NCI-H1092 treated with DMSO at 0.1 percent for 48 hours (cell line): ENCODE data around the gene IDH3B.
"Not testable (repeated sequence)": the region's sequence is repeated elsewhere in the genome, so short reads cannot be mapped to it uniquely, and the experiment has no call there.

Source experiments
- DNase-seq: peaks from one replicate; lab custom pipeline; 2025; lab: John Stamatoyannopoulos, UW

Gene IDH3B

DNA sequence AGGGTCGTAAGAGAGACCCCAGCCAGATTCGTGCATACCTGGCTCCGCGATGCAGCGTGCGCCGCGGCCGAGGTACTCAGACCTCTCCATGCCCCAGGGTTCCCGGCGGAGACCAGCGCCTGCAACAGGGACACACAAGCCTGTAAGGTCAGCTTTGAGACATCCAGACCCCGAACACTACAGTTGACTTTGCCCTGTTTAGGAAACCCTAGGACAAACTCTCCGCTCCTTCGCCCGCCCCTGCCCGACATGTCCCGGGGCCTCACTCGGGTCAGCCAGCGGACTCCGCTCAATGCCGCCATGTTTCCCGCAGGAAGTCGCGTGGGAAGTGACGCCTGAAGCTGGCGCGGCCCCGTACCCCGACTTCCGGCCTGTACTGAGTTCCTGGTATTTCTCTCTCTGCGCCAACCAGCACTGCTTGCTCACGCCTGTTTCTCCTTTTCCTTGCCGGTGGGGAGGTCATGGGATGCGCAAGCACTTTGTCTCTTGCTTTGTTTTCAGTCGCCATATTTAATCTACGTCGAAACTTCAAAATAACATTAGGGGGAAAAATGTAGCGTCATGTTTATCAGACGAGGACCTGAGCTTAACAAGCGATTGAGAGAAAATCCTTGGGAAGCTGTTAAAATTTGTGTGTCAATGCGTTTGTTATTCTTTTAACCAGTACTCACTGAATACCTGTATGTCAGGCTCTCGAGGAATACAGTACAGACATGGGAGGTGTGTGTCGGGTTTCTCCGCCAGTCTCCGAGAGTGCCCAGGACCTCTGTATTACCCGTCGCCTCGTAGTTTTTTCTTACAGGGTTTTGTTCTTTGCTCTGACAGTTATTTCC, at the start of gene IDH3B:
TSS of gene IDH3B (minus strand) at position 330 of the 833 bp plus-strand sequence. CDS start at position 302, 28 bp downstream.
- peak; percentile 92 for DNase-seq

DNA sequence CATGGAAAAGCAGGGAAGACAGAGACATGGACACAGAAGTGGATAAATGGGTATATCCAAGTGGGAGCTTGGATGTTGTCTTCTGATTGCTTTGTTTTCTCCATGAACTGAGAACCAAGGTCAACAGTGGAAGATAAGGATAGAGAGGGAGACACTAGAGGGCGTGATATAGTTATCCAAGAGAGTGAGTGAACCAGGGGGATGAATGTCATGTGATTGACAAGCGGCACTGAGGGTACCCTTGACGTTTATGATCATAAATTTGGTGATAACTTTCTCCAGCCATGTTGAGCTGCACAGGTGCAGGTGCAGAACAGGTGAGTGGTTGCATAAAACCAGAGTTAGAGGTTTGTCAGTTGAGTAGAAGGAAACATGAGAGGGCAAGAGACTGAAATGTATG, 49.3 kb upstream of the IDH3B start:
- DNase-seq = no peak

DNA sequence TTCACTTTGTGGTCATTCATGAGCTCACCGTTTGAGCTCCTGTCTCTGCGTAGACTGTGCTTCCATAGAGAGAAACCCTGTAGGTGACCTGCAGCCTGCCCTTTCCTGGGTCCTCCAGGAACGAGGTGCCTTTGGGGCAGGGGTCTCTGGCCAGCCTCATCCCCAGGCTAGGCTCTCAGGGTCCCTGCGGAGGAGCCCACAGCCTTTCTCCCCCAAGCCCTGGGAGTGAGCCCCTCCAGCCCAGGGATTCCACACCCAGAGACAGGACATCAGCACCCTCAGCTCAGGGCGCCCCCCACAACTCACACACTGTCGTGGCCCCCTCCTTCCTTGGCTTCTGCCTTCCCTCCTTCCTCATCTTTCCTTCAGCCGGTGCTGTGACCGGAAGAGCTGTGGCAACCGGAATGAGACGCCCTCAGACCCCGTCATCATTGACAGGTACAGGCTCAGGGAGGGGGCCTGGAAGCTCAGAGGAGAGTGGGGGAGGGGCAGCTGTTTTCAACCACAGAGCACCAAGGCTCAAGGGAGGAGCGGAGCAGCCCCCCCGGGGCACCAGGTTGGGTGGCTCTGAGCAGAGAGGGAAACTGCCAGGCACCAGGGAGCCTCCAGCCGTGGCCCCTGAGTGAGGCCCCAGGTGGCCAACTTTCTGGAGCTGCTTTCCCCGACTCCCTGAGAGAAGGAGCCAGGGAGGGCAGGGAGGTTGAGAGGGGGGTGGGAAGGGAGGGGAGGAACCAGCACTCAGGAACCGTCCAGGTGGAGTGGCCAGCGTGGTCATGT, 45.4 kb upstream of the IDH3B start:
- no peak for DNase-seq

DNA sequence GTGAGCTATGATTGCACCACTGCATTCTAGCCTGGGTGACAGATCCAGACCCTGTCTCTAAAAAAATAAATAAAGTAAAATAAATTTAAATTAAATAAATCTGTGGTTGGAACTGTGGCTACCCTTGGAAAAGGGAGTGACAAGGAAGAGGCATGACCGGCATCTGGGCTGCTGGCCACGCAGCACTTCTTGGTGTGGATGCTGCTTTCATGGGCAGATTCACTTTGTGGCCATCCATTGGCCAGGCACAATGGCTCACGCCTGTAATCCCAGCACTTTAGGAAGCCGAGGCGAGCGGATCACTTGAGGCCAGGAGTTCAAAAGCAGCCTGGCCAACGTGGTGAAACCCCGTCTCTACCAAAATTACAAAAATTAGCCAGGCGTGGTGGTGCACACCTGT, 44.6 kb upstream of the IDH3B start:
- DNase-seq = no peak

DNA sequence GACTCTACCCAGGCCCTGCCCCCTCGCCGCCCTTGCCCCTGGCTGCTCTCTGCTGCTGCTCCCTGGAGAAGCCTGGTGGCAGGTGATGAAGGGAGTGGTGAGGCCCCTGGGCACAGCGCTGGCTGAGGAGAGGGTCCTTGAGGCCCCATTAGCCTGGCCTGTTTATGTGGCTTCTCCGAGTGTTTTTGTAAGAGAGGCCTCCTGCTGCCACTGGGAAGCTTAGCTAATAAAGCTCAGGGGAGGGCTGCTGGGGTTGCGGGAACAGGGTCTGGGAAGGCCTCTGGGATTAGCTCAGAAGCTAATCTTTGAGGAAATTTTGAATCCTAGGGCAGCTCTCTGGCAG, 44.0 kb upstream of the IDH3B start:
- peak; percentile 78 for DNase-seq

DNA sequence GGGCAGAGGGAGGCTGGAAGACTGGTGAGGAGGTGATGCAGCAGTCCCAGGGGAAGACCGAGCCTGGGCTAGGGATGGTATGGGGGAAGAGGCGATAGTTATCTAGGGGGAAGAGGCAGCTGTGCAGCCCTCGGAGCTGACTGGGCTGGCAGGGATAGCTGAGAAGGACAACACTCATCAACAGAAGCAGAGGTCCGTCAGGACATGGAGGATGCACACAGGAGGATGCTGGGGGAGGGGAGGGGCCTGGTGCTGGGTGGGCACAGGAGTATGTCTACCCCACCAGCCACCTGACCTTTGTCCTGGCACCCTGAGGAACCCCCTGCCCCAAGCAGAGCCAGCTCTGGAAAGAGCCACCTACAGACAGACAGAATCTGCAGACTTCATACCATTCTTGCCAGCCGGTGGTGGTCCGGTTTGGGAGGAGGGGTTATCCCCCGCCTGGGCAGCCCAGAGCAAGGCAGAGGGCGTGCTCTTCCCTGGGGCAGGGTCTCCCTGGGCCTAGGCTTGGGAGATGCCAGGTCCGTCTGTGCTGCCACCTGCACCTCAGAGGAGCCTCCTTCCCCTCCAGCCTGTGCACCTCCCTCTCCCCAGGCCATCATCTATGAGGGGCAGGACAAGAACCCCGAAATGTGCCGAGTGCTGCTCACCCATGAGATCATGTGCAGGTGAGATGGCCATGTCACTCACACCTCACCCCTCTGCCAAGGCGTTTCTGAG, 43.5 kb upstream of the IDH3B start:
- peak; percentile 8 for DNase-seq

DNA sequence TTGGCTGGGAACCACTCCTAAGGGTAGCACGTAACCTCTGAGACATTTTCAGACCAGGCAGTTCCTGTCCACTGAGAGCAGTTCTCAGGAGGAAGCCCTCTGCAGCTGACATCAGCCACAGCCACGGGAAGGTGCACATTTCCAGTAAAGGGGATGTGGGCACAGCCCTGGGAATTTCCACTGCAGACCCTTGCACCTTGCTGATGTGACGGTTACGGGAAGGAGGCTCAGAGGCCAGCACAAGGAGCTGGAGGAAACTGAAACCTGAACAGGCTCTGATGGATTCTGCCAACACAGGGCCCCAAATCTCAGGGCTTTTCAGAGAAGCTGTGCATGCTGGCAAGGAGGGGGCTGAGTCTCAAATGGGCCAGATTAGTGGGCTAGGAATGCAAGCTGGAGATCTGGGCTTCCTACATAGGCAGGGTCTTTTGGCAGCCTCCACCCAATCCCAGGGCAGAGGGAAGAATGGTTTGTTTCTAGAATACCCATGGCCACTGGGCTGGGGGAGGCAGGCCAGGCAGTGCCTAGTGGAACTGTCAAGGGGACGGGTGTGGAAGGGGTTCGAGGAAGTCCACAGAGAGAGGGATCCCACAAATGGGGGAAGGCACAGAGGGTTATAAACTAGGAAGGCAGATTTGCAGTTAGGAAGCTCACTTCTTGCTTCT, 42.8 kb upstream of the IDH3B start:
- no peak for DNase-seq

DNA sequence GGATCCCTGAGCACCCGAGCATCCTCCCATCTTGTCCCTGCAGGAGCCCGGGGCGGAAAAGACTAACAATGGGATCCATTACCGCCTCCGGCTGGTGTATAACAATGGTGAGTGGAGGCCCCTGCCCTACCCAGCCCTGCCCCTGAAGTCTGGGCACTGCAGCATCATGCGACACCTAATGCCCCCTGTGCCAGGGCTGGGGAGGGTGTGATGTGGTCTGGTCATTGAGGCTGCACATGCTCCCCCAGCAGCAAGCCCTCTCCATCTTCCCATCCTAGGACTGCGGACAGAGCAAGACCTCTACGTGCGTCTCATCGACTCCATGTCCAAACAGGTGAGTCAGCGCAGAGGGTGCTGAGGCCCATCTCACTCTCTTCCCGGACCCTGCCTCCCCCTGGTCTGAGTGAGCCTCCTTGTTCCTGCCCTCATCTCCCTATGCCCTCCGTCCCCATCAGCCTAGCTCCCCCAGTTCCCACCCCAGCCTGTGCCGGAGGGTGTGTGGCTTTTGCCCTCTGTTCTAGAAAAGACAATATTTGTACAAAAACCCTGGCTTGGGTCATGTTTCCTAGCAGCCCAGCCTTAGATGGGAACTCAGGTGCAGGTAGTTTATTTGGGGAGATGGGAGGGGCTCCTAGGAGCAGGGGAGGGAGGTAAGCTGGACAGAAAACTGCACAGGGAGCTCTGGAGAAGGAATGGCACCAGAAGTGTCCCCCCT, 42.1 kb upstream of the IDH3B start:
- no peak for DNase-seq

DNA sequence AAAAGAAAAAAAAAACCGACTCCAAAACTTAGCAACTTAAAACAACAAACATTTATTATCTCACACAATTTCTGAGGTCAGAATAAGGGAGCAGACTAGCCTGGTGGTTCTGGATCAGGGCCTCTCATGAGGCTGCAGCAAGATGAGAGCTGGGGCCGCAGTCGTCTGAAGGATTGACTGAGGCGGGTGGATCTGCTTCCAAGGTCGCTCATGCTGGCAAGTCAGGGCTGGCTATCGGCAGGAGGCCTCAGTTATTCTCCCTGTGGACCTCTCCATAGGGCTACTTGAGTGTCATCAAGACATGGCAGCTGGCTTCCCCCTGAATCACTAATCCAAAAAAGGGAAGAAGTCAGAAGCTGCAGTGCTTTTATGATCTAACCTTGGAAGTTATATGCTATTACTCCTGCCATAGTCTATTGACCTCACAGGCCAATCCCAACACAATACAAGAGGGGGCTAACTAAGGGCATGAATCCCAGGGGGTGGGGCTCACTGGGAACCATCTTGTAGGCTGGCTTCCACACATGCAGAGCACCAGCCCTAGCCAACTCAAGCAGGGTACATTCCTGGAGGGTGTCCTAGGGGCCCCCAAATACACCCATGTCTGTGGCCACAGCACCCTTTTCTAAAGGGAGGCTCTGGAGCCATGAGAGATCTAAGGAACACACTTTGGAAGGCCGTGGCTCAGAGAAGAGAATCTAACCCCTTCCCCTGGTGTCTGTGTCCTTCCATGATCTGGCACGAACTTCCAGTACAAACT, 39.9 kb upstream of the IDH3B start:
- DNase-seq = no peak

DNA sequence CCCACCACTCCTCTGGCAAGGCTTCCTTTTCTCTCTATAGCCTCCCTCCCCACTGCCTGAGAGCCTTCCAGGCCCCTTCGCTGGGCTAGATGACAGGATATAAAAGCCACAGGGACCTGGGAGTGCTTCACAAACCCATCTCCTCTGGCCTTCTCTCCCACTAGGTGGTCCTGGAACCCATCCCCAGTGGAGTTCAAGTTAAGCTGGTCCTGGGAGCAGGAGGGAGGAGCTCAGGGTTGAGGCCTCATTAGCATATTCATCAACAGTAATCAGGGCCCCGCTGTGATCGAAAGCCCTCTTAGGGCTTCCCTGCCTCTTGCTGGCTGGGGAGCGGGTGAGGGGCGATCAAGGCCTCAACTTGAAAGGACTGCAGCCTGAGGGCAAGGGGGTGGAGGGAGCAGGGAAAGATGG, 37.7 kb upstream of the IDH3B start:
- no peak for DNase-seq

DNA sequence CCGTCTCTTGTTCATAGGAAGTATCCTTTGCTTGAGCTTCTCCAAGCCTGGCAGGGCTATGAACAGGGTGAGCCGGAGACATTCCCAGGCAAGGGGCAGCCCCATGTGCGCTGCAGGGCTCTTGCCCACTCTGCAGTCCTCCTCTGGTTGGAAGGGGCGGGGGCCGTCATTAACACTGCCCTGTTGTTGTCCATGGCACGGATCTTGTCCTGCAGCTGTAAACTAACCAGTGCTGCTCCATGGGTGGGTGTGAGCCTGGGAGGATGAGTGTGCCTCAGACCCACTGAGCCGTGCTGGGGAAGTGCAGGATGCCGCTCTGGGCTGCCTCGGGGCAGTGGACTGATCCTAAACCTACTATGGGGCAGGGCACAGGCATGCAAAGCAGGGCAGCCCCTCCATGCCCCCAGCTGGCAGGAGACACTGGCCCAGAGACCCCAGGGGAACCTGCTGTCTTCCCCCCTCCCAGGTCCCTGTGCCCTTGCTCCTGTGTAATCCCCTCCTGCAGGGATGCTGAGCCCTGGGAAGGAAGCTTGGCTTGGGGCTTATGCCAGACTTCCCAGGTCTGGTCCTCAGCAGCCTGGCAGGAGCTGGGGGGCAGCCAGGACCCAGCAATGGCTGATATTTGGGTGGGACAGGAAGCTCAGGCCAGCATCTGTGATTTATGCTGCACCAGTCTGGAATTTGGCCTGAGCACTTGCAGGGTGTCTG, 37.1 kb upstream of the IDH3B start:
- no peak for DNase-seq

DNA sequence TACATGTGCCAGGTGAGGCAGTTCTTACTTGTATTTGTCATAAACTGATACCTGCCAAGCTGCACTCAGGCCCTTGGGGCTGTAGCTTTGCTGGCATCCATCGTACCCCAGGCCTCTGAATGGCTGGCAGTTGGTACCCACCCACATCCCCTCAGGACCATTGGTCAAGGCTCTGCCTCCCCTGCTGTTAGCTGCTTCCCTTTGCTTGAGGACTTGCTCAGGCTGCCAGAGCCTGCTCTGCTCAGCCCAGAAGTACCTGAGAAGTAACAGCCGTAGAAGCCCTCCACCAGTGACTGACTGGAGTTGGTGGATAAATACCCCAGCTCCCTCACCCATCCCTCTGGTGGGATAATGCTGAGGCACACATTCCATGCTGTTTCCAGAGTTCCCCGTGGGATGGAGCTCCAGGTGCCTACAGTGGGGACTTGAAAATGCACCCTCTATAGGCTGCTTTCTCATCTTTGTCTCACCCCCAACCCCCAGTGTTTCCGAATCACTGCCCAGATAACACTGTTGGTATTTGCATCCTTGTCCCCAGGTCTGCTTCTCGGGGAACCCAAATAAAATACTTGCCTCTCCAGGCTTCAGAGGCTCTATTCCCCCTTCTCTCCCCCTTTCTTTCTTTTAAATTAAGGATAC, 35.9 kb upstream of the IDH3B start:
- no peak for DNase-seq

DNA sequence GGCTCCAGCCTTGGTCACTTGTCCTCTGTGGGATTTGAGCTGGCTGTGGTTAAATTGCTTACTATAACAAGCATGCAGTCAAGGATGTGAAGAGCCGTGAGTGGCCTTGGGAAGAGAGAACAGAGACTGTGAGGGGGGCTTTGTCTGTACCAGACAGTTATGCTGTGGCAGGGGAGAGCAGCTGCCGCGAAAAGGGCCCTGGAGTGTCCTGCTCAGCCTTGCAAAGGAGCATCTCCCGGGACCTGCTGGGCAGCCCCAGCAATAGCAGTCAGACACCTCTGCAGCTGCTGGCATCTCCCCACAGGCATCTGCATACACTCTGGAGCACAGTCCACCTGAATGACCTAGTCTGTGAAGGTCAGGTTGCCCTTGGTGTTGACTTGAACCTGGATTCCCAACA, 34.9 kb upstream of the IDH3B start:
- DNase-seq = no peak

DNA sequence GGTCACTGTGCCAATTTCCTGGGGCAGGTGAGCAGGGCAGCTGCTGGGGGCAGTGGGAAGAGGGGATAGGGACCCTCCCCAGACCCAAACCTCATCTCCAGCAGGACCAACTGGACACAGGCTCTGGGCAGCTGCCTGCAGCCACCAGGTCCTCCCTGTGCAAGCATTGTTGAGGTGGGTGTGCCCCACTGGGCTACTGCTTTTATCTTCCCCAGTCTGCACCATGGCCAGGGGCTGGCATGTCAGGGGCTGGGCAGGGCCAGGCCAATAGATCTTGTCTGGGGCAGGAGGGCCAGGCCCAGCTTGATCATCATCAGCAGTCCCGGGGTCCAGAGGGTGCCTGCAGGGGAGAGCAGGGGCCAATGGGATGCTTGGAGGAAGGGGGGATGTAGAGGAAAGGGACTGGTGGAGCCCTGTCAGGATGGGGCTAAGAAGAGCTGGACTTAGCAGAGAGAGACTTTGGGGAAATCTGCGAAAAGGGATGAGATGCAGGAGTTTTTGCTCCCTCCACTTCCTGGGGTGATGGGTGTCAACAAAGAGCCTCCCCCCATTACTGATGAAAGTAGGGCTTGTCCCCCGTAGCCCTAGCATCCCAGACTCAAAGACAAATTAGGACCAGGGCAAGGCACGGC, 34.3 kb upstream of the IDH3B start:
- no peak for DNase-seq

DNA sequence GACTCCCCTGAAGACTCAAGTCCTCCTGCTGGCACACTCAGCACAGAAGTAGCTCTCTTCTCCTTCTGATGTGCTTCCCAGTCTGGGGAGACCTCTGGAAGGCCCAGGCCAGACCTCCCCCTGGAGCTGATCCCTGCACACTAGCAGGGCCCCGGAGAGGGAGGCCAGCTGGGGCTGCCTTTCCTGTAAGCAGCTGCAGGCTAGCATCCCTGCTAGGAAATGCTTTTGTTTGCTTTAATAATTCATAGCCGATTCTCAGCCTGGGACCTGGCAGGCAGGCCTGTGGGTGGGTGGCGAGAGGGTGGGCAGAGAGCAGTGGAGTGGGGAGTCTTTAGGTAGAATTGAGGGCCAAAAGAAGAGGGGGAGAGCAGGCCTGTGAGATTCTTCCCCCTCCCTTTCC, 33.8 kb upstream of the IDH3B start:
- DNase-seq = peak; percentile 57

DNA sequence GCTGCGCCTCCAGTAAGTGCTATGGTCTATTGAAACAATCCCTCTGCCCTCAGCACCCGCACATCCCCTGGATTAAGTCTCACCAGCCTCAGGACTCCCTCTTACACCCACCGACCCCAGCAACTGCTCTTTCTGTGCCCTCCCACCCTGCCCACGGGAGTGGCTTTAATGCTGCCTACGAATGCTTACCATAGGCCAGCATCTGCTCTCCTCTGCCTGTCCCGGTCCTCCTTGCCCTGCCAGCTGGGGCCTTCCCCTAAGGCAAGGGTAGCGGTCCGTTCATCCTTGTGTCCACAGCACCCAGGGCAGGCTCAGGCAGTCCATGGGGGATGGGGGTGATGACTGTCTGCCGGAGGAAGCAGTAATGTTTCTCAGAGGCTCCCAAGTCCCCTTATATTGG, 32.6 kb upstream of the IDH3B start:
- DNase-seq = no peak

DNA sequence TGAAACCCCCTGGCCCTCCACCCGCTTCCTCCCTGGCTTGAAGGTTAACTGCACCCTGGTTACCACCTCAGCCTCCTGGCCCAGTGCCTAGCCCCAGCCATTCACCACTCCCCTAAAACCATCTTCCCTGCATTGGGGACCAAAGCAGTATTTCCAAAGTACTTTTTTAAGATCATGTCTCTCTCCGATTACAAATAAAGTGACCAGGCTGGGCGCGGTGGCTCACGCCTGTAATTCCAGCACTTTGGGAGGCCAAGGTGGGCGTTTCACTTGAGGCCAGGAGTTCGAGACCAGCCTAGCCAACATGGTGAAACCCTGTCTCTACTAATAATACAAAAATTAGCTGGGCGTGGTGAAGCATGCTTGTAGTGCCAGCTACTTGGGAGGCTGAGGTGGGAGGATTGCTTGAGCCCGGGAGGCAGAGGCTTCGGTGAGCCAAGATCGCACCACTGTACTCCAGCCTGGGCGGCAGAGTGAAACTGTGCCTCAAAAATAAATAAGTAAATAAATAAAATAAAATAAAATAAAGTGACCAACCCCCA, 32.0 kb upstream of the IDH3B start:
- not testable (repeated sequence) for DNase-seq

DNA sequence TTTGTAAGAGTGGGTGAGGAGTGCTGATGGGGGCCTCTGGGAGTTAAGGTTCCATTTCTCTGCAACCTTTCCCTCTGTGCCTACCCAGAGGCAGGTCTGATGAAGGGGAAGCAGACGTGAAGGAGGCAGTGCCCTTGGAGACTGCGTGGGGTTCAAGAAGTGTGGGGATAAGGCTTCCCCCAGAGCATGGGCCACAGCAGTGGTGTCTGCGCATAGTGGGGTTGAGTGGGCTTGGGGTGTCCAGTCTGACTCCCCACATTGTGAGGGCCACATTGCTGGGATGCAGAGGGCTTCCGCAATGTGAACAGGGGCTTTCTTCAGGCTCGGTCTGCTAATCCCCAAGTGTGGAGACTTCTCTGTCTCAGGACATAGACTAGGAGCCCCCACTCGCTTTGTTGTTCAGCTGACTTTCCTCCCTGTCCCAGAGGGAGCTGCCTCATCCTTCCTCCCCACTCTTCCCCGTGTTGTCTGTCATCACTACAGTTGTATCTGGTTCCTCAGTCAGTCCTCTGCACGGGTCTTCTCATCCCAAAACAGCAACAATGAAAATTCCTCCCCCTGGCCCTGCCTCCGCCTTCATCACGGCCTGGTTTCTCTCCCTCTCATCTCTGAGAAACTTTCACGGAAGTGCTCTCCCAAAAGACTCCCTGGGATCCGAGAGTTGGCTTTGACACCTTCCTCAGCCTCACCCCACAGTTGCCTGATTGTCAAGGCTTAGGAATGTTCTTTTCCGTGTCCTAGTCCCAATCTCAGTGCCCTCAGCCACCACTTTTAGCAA, 31.4 kb upstream of the IDH3B start:
- no peak for DNase-seq
